Neural cell (in vitro differentiated cells): ENCODE data around the gene ELOVL3. TPM values are rescaled to one million over a fixed set of nuclear protein-coding genes. Genes with fewer than 3 reads are reported as not detected.

Experiments used
- H2AFZ ChIP-seq: fragments of 200-600, 300-800 bp; sonication (generic), shearing (Covaris generic); 2 replicates; pipeline ENCODE4 v1.6.0; 2014; ENCODE audit warnings: low read depth, mild to moderate bottlenecking, antibody characterized with exemption, low read length, moderate library complexity
- H3F3A ChIP-seq: fragments of 200-600 bp; shearing (Covaris generic); 2 replicates; pipeline ENCODE4 v1.6.1; 2016; ENCODE audit warnings: mild to moderate bottlenecking, moderate library complexity, mixed read lengths, antibody characterized with exemption, low read length; ENCODE audit not compliant: insufficient read depth, poor library complexity, severe bottlenecking
- H3K27ac ChIP-seq: fragments of 200-600, 300-800 bp; sonication (generic), shearing (Covaris generic); 2 replicates; pipeline ENCODE4 v1.5.1; 2014; ENCODE audit warnings: mild to moderate bottlenecking, low read length, moderate library complexity
- H3K27me3 ChIP-seq: fragments of 300-800, 200-600 bp; sonication (generic), shearing (Covaris generic); 2 replicates; pipeline ENCODE4 v1.6.0; 2014; ENCODE audit warnings: mild to moderate bottlenecking, low read depth, low read length, moderate library complexity; ENCODE audit not compliant: insufficient read depth
- H3K36me3 ChIP-seq: fragments of 300-800, 200-600 bp; sonication (generic), shearing (Covaris generic); 2 replicates; pipeline ENCODE4 v1.5.1; 2014; ENCODE audit warnings: mild to moderate bottlenecking, antibody characterized with exemption, low read length, moderate library complexity; ENCODE audit not compliant: insufficient read depth
- H3K4me2 ChIP-seq: fragments of 300-800, 200-600 bp; sonication (generic), shearing (Covaris generic); 2 replicates; pipeline ENCODE4 v1.6.0; 2014; ENCODE audit warnings: mild to moderate bottlenecking, low read length
- H3K4me3 ChIP-seq: fragments of 300-800, 200-600 bp; sonication (generic), shearing (Covaris generic); 2 replicates; pipeline ENCODE4 v1.5.1; 2014; ENCODE audit warnings: mild to moderate bottlenecking, low read length, moderate library complexity
- H3K79me2 ChIP-seq: fragments of 200-600 bp; shearing (Covaris generic); replicated peaks from 2 replicates; pipeline ENCODE4 v1.6.0; 2014; ENCODE audit warnings: mild to moderate bottlenecking, low read length, moderate library complexity; ENCODE audit not compliant: insufficient read depth
- H3K9ac ChIP-seq: fragments of 300-800, 200-600 bp; sonication (generic), shearing (Covaris generic); 2 replicates; pipeline ENCODE4 v1.6.1; 2016; ENCODE audit warnings: mild to moderate bottlenecking, low read length, mixed read lengths
- H3K9me2 ChIP-seq: fragments of 200-600 bp; shearing (Covaris generic); 2 replicates; pipeline ENCODE4 v1.6.1; 2016; ENCODE audit warnings: mild to moderate bottlenecking, low read length, mixed read lengths; ENCODE audit not compliant: insufficient read depth
- H3K9me3 ChIP-seq: fragments of 200-600, 300-800 bp; sonication (generic), shearing (Covaris generic); 2 replicates; pipeline ENCODE4 v1.6.1; 2016; ENCODE audit warnings: mild to moderate bottlenecking, mixed run types, low read length, moderate library complexity, mixed read lengths
- H4K20me1 ChIP-seq: fragments of 200-600 bp; shearing (Covaris generic); 2 replicates; pipeline ENCODE4 v1.6.1; 2016; ENCODE audit warnings: mild to moderate bottlenecking, mixed run types; ENCODE audit not compliant: insufficient read depth
- EP300 ChIP-seq: fragments of 450-650 bp; conservative IDR thresholded peaks from 2 replicates; pipeline ENCODE4 v1.6.1; 2014; ENCODE audit warnings: antibody characterized with exemption, mild to moderate bottlenecking, moderate library complexity; ENCODE audit not compliant: poor library complexity, severe bottlenecking
- EZH2 ChIP-seq: fragments of 200-600, 300-800 bp; shearing (Covaris generic), sonication (generic); IDR thresholded peaks from 2 replicates; pipeline ENCODE4 v1.6.1; 2014; ENCODE audit warnings: antibody characterized with exemption, low read length, borderline replicate concordance, mild to moderate bottlenecking; ENCODE audit not compliant: insufficient read depth, poor library complexity, severe bottlenecking
- MXI1 ChIP-seq: fragments of 450-650 bp; conservative IDR thresholded peaks from 2 replicates; pipeline ENCODE4 v1.6.1; 2014; ENCODE audit warnings: antibody characterized with exemption, mild to moderate bottlenecking; ENCODE audit not compliant: poor library complexity, severe bottlenecking
- POLR2AphosphoS5 ChIP-seq: IDR thresholded peaks from 2 replicates; pipeline ENCODE4 v1.6.1; 2012
- RAD21 ChIP-seq: fragments of 450-650 bp; conservative IDR thresholded peaks from 2 replicates; pipeline ENCODE4 v1.6.1; 2014; ENCODE audit warnings: antibody characterized with exemption, mild to moderate bottlenecking, moderate library complexity
- REST ChIP-seq: IDR thresholded peaks from 2 replicates; pipeline ENCODE4 v1.6.1; 2012; ENCODE audit warnings: borderline replicate concordance
- SMC3 ChIP-seq: fragments of 450-650 bp; conservative IDR thresholded peaks from 2 replicates; pipeline ENCODE4 v1.6.1; 2014; ENCODE audit warnings: antibody characterized with exemption, mild to moderate bottlenecking, moderate library complexity; ENCODE audit not compliant: poor library complexity
- TAF1 ChIP-seq: IDR thresholded peaks from 2 replicates; pipeline ENCODE4 v1.6.1; 2012; ENCODE audit warnings: low read depth
- polyA plus RNA-seq: library from polyadenylated mRNA; depleted of rRNA; stranded (reverse); fragments of >200 nt; gene quantifications from 2 replicates; pipeline ENCODE4 v1.2.3, GENCODE V29; 2014
- TF ChIP-seq, protein P1 (sequence below): fragments of 450-650 bp; IDR thresholded peaks from 2 replicates; pipeline ENCODE4 v1.5.1; 2014; ENCODE audit warnings: antibody characterized with exemption, mild to moderate bottlenecking, moderate library complexity; ENCODE audit not compliant: poor library complexity, severe bottlenecking

The ELOVL3 gene
- polyA plus RNA-seq, 1 donor from 2014 or later, result not detected

- TF ChIP-seq, protein P1, sequence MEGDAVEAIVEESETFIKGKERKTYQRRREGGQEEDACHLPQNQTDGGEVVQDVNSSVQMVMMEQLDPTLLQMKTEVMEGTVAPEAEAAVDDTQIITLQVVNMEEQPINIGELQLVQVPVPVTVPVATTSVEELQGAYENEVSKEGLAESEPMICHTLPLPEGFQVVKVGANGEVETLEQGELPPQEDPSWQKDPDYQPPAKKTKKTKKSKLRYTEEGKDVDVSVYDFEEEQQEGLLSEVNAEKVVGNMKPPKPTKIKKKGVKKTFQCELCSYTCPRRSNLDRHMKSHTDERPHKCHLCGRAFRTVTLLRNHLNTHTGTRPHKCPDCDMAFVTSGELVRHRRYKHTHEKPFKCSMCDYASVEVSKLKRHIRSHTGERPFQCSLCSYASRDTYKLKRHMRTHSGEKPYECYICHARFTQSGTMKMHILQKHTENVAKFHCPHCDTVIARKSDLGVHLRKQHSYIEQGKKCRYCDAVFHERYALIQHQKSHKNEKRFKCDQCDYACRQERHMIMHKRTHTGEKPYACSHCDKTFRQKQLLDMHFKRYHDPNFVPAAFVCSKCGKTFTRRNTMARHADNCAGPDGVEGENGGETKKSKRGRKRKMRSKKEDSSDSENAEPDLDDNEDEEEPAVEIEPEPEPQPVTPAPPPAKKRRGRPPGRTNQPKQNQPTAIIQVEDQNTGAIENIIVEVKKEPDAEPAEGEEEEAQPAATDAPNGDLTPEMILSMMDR, result no peak
- TF ChIP-seq REST (no peak), TAF1 (no peak), EZH2 (no peak), MXI1 (no peak), POLR2AphosphoS5 (no peak), SMC3 (no peak), RAD21 (no peak), EP300 (no peak)
- Histone ChIP-seq H3K27me3 (no peaks in the 10 kb centered on the region), H3K27ac (no peak overlapping the region), H3K4me3 (no peak overlapping the region), H3K4me2 (no peak overlapping the region), H3K9ac (no peak overlapping the region), H4K20me1 (no peaks in the 10 kb centered on the region), H2AFZ (no peak overlapping the region), H3K36me3 (peaks cover 4% of the 10 kb centered on the region), H3K9me2 (no peaks in the 10 kb centered on the region), H3K9me3 (no peaks in the 10 kb centered on the region), H3F3A (no peaks in the 10 kb centered on the region), H3K79me2 (peaks cover 28% of the 10 kb centered on the region)
Measured at GRCh38 chr10:102261196-102261595, 35.1 kb downstream of the ELOVL3 start.

DNA sequence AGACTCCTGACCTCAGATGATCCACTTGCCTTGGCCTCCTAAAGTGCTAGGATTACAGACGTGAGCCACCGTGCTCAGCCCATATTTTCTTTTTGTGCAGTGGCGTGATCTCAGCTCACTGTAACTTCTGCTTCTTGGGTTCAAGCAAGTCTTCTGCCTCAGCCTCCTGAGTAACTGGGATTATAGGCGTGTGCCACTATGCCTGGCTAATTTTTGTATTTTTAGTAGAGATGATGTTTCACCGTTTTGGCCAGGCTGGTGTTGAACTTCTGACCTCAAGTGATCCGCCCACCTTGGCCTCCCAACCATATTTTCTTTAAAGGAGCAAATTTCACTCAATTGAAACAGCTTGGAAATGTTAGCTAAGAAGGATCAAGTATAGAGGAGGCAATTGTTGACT is 35.7 kb downstream of the ELOVL3 start:
- Histone ChIP-seq H3K79me2 (peaks cover 23% of the 10 kb centered on the region), H3K9me2 (no peaks in the 10 kb centered on the region), H2AFZ (no peak overlapping the region), H4K20me1 (no peaks in the 10 kb centered on the region), H3K27ac (no peak overlapping the region), H3K4me3 (no peak overlapping the region), H3K9me3 (no peaks in the 10 kb centered on the region), H3K27me3 (no peaks in the 10 kb centered on the region), H3K9ac (no peak overlapping the region), H3K4me2 (no peak overlapping the region), H3F3A (no peaks in the 10 kb centered on the region), H3K36me3 (peaks cover 4% of the 10 kb centered on the region)
- TF ChIP-seq EZH2, result no peak
- TF ChIP-seq SMC3, result no peak
- TF ChIP-seq MXI1, result no peak
- TF ChIP-seq, protein P1, result no peak
- no peak for TF ChIP-seq POLR2AphosphoS5
- no peak for TF ChIP-seq EP300
- no peak for TF ChIP-seq REST
- no peak for TF ChIP-seq TAF1
- no peak for TF ChIP-seq RAD21
